Measurements from ENCODE around the gene ZNF219.

The ZNF219 gene

GRCh38 chr14:21098076-21098891, at the start of gene ZNF219:
Gene ZNF219 (minus strand): TSS chr14:21098655. CDS start chr14:21093591, 5,064 bp downstream.
- DNase-seq: peak; percentile 35 to 53

GRCh38 chr14:21145437-21145836, 47.0 kb upstream of the ZNF219 start:
- DNase-seq: no peak

- no peak for DNase-seq
Observed at GRCh38 chr14:21142357-21142756, 43.9 kb upstream of the ZNF219 start.

- no peak for DNase-seq
Observed at GRCh38 chr14:21136024-21136423, 37.6 kb upstream of the ZNF219 start.

GRCh38 chr14:21133901-21134300, 35.4 kb upstream of the ZNF219 start:
- no peak for DNase-seq

GRCh38 chr14:21123429-21123828, 25.0 kb upstream of the ZNF219 start:
- no peak for DNase-seq

GRCh38 chr14:21121122-21121521, 22.7 kb upstream of the ZNF219 start:
- DNase-seq: no peak

- DNase-seq: no peak
Observed at GRCh38 chr14:21120686-21121085, 22.2 kb upstream of the ZNF219 start.

- no peak for DNase-seq
Observed at GRCh38 chr14:21118933-21119332, 20.5 kb upstream of the ZNF219 start.

GRCh38 chr14:21113369-21113768, 14.9 kb upstream of the ZNF219 start:
- DNase-seq: no peak

GRCh38 chr14:21112255-21112654, 13.8 kb upstream of the ZNF219 start:
- DNase-seq: no peak

- no peak for DNase-seq
Observed at GRCh38 chr14:21109377-21110138, 11.1 kb upstream of the ZNF219 start.

- no peak for DNase-seq
Observed at GRCh38 chr14:21108791-21109190, 10.3 kb upstream of the ZNF219 start.

- no peak for DNase-seq
Observed at GRCh38 chr14:21107283-21107800, 8.9 kb upstream of the ZNF219 start.

GRCh38 chr14:21106498-21107282, 8.2 kb upstream of the ZNF219 start:
- DNase-seq: peak; percentile 61 to 69

GRCh38 chr14:21106176-21106497, 7.7 kb upstream of the ZNF219 start:
- no peak for DNase-seq

- no peak for DNase-seq
Observed at GRCh38 chr14:21105095-21105494, 6.6 kb upstream of the ZNF219 start.

GRCh38 chr14:21104448-21105060, 6.1 kb upstream of the ZNF219 start:
- peak; percentile 70 to 72 for DNase-seq

GRCh38 chr14:21103710-21104447, 5.4 kb upstream of the ZNF219 start:
- DNase-seq: peak; percentile 96 to 98

GRCh38 chr14:21103411-21103709, 4.9 kb upstream of the ZNF219 start:
- DNase-seq: no peak

GRCh38 chr14:21102521-21103410, 4.3 kb upstream of the ZNF219 start:
- DNase-seq: no peak
